Pancreas (tissue), 10 donors: ENCODE data around the gene RAB7B. TPM values are rescaled to one million over a fixed set of nuclear protein-coding genes. Genes with fewer than 3 reads are reported as not detected.
A peak's percentile ranks its signal among the peaks of the same experiment; 100 is the strongest.

ENCODE experiments used
- ATAC-seq, 4 donors: fragments of 200-7000 bp; cut with Tn5 transposase; one replicate each; pipeline versions ENCODE4 v1.8.0 to v1.9.1; 2020; ENCODE audit warnings: mild to moderate bottlenecking in 4 of 4, moderate library complexity in 4 of 4
- DNase-seq, 6 donors: peaks; one replicate each; pipeline ENCODE4 v3.0.0-alpha.2; 2020
- FAIRE-seq: peaks from 2 replicates; lab custom pipeline; 2012; peaks lifted over from hg19 to GRCh38; lab: Jason Lieb, UNC
- H3K27ac ChIP-seq, 4 donors: fragments of 200-600 bp; sonication (generic); 1 replicate in 3 of 4; 2 replicates in 1 of 4; pipeline versions ENCODE4 v1.5.0 to v1.8.0; 2020
- H3K27me3 ChIP-seq, 4 donors: fragments of 200-600 bp; one replicate each; pipeline ENCODE4 v1.8.0; 2021
- H3K36me3 ChIP-seq, 3 donors: fragments of 200-600 bp; sonication (generic) in 1 of 3; one replicate each; pipeline versions ENCODE4 v1.5.0 to v1.8.0; 2020 to 2021
- H3K4me1 ChIP-seq, 3 donors: fragments of 200-600 bp; one replicate each; pipeline ENCODE4 v1.8.0; 2021
- H3K4me3 ChIP-seq, 4 donors: fragments of 200-600 bp; sonication (generic) in 2 of 4; one replicate each; pipeline versions ENCODE4 v1.5.0 to v1.8.0; 2020 to 2021
- H3K9me3 ChIP-seq, 4 donors: fragments of 200-600 bp; one replicate each; pipeline ENCODE4 v1.8.0; 2021
- WGBS, 2 donors: extraction: QIAGEN DNeasy Blood & Tissue Kit; methylation state at CpG; one replicate each; pipeline ENCODE4 v1.1.7; 2013; 5-methylcytosine and 5-hydroxymethylcytosine counted together
- intact Hi-C, 3 donors: fragments of 100-400 bp; cut with DNase I; formaldehyde crosslinking; loops; one replicate each; pipeline versions ENCODE4 v1.11.1 to v1.14.2; 2022
- polyA plus RNA-seq, 2 donors: library from polyadenylated mRNA; stranded (reverse); fragments of 200-250 nt; gene quantifications; one replicate each; pipeline ENCODE4 v1.2.3, GENCODE V29; 2013
- total RNA-seq, 6 donors: library from RNA; stranded (reverse); fragmentation: NEBNext Ultra II Directional in 4 of 6; extraction: Animal tissue kit (Norgen Biotek cat#: 25700) in 4 of 6; gene quantifications; one replicate each; pipeline versions ENCODE4 v1.2.1 to v1.2.4, GENCODE V29; 2021 to 2023
- TF ChIP-seq, protein P1 (sequence below), 4 donors: fragments of 200-600 bp; sonication (generic) in 3 of 4; IDR thresholded peaks; one replicate each; pipeline versions ENCODE4 v1.5.0 to v1.8.0; 2021; ENCODE audit warnings: antibody characterized with exemption in 4 of 4
- donor health status: healthy with polysubstance abuse.
- donor health status: DM: no; HTN: no; CAD: no; lungs with moderate emphysema.
- donor health status: DM: no; HTN: no; CAD: no.
- donor health status: control.
- donor health status: control.
- donor health status: Bipolar disorder and iron deficiency.
- donor health status: DM: yes; HTN: yes; CAD: no.
- donor health status: DM: no; HTN: no; CAD: no.
- donor health status: DM: no; HTN: no; CAD: no.
- donor health status: DM: yes; HTN: yes; CAD: no.

The RAB7B gene
- total and polyA plus RNA-seq, 8 donors, result 0.24 to 4.0 (median 0.59) TPM

GRCh38 chr1:205971082-205971481 is 32.1 kb downstream of the RAB7B start:
- Histone ChIP-seq H3K9me3 (no peaks in the 10 kb centered on the region), H3K4me1 (peaks cover 0 to 10% (median 3%) of the 10 kb centered on the region in 3 donors), H3K27ac (peak overlapping the region in 1 of 4 donors; percentile 5), H3K27me3 (no peaks in the 10 kb centered on the region), H3K4me3 (no peak overlapping the region), H3K36me3 (no peaks in the 10 kb centered on the region)
- FAIRE-seq (no peak), ATAC-seq (peak in 2 of 4 donors; percentile 34 to 50), DNase-seq (no peak)
- WGBS, 2 donors, result 19 to 27% methylated on average over 4 of the region's 4 CpGs
- intact Hi-C loops, result loop anchor here in 1 of 3 donors (10.0 kb wide), 1 partner anchor 46 kb away; no protein-coding TSS in a partner anchor
- TF ChIP-seq, protein P1, sequence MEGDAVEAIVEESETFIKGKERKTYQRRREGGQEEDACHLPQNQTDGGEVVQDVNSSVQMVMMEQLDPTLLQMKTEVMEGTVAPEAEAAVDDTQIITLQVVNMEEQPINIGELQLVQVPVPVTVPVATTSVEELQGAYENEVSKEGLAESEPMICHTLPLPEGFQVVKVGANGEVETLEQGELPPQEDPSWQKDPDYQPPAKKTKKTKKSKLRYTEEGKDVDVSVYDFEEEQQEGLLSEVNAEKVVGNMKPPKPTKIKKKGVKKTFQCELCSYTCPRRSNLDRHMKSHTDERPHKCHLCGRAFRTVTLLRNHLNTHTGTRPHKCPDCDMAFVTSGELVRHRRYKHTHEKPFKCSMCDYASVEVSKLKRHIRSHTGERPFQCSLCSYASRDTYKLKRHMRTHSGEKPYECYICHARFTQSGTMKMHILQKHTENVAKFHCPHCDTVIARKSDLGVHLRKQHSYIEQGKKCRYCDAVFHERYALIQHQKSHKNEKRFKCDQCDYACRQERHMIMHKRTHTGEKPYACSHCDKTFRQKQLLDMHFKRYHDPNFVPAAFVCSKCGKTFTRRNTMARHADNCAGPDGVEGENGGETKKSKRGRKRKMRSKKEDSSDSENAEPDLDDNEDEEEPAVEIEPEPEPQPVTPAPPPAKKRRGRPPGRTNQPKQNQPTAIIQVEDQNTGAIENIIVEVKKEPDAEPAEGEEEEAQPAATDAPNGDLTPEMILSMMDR (IDR thresholded peaks at IDR 0.05), result no peak

GRCh38 chr1:205970486-205970885 is 32.7 kb downstream of the RAB7B start:
- no peak for DNase-seq
- TF ChIP-seq, protein P1 (IDR thresholded peaks at IDR 0.05), result no peak

DNA sequence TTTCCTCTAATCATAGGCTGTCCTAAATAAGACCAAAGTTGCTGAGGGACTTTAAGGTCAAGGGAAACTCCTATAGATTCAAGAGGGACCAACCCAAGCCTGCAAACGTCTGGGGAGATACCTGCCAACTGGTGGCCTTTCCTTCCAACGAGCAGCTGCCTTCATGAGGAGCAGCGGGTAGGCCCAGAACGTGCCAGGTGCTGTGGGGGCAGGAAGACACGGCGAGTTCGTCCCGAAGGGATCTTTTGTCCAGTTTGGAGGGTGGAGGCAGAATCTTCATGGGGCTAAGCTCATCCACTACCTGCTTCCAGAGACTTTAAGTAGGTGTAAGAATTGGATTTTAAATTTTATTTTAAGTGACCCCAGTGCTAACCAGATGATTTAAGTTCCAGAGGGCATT is 34.0 kb downstream of the RAB7B start:
- 88% methylated on average over 8 of the region's 8 CpGs for WGBS, 2 donors
- intact Hi-C loops, result no loop called here
- no peak for FAIRE-seq

More at GRCh38 chr1:205970486-205970885, 32.7 kb downstream of the RAB7B start:
- H3K4me1 ChIP-seq, result peaks cover 0 to 10% (median 3%) of the 10 kb centered on the region in 3 donors
- no peaks in the 10 kb centered on the region for H3K27me3 ChIP-seq
- H3K27ac ChIP-seq, result peak overlapping the region in 1 of 4 donors; percentile 5
- H3K36me3 ChIP-seq, result no peaks in the 10 kb centered on the region
- H3K4me3 ChIP-seq, result no peak overlapping the region
- no peaks in the 10 kb centered on the region for H3K9me3 ChIP-seq
- peak in 1 of 4 donors; percentile 33 for ATAC-seq
- WGBS, 2 donors, result 8 to 19% methylated on average over 1 of the region's 1 CpG
- intact Hi-C loops, result loop anchor here in 1 of 3 donors (10.0 kb wide), 1 partner anchor 46 kb away; no protein-coding TSS in a partner anchor
- no peak for FAIRE-seq

DNA sequence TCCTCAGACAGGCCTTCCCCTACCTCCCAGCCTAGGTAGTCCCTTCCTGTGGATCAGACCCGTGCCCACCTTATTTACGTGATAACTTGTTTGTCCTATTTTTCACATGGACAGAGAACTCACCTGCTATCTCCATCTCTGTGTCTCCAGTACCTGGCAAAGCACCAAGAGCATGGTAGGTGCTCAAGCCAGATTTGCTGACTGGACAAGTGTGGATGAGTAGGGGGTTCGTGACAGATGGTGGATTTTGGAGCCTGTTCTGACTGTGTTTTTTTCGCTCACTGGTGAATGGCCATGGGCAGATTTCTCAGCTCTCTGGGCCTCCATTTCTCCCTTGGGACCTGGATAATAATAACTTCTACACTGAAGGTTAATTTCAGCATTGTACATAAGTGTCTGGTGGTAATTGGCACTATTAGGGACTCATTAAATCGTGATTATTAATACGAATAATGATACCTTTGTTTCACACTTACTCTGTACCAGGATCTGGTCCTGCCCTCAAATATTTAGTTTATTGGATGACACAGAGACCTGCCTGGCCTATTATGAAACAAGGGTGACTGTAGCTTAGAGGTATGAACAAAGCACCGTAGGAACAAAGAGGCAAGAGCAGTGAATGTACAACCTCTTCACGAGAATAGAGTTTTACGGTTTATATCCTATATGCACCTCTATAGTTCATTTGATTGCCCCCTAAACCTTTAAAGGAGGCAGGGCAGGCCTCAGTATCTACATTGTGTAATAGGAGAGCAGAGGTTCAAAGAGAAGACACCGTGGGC is 35.5 kb downstream of the RAB7B start:
- no peaks in the 10 kb centered on the region for H3K9me3 ChIP-seq
- no peaks in the 10 kb centered on the region for H3K36me3 ChIP-seq
- 77 to 80% methylated on average over 10 of the region's 10 CpGs for WGBS, 2 donors
- H3K4me1 ChIP-seq, result peaks cover 0 to 10% (median 3%) of the 10 kb centered on the region in 3 donors
- TF ChIP-seq, protein P1 (IDR thresholded peaks at IDR 0.05), result no peak
- intact Hi-C loops, result no loop called here
- no peak overlapping the region for H3K27ac ChIP-seq
- ATAC-seq, result no peak
- DNase-seq, result no peak
- no peak overlapping the region for H3K4me3 ChIP-seq
- H3K27me3 ChIP-seq, result no peaks in the 10 kb centered on the region
- no peak for FAIRE-seq

More for the DNA sequence above, 34.0 kb downstream of the RAB7B start:
- ATAC-seq (no peak), DNase-seq (peak in 1 of 6 donors; percentile 27)
- TF ChIP-seq, protein P1 (IDR thresholded peaks at IDR 0.05), result no peak
- H3K9me3 ChIP-seq, result no peaks in the 10 kb centered on the region
- no peak overlapping the region for H3K27ac ChIP-seq
- no peaks in the 10 kb centered on the region for H3K27me3 ChIP-seq
- peaks cover 0 to 10% (median 3%) of the 10 kb centered on the region in 3 donors for H3K4me1 ChIP-seq
- no peaks in the 10 kb centered on the region for H3K36me3 ChIP-seq
- H3K4me3 ChIP-seq, result no peak overlapping the region
